A673 (cell line): ENCODE data around the gene ARCN1. TPM values are rescaled to one million over a fixed set of nuclear protein-coding genes. Genes with fewer than 3 reads are reported as not detected.

ENCODE experiments used
- BruUV-seq: library from RNA; stranded (reverse); fragments of 400-500 nt; replicated peaks from 2 replicates; lab custom pipeline; 2021; lab: Mats Ljungman, UMichigan
- CTCF ChIA-PET: fragments of 300-600 bp; sonication (Branson Sonifier 250); formaldehyde crosslinking; loops from one replicate; lab custom pipeline; 2022; ENCODE audit warnings: antibody characterized with exemption; lab: Charles Lee
- POLR2A ChIA-PET: fragments of 300-600 bp; sonication (Branson Sonifier 250); formaldehyde crosslinking; loops from one replicate; lab custom pipeline; 2022; ENCODE audit warnings: antibody characterized with exemption; ENCODE audit not compliant: low non-redundant PET; lab: Charles Lee
- DNase-seq: peaks from one replicate; pipeline ENCODE4 v3.0.0-alpha.2; 2015; ENCODE audit warnings: low spot score
- H3K27ac ChIP-seq: fragments of 200-600 bp; sonication (generic); 2 replicates; pipeline ENCODE4 v1.5.1; 2016; ENCODE audit warnings: mixed run types, low read depth, mild to moderate bottlenecking, mixed read lengths, antibody characterized with exemption, low read length; ENCODE audit not compliant: poor library complexity, severe bottlenecking
- H3K27me3 ChIP-seq: fragments of 200-600 bp; sonication (generic); replicated peaks from 2 replicates; pipeline ENCODE4 v1.6.1; 2017; ENCODE audit warnings: mixed run types, low read depth, mild to moderate bottlenecking, mixed read lengths, antibody characterized with exemption, low read length; ENCODE audit not compliant: insufficient read depth, poor library complexity
- H3K36me3 ChIP-seq: fragments of 200-600 bp; sonication (generic); 2 replicates; pipeline ENCODE4 v1.6.1; 2016; ENCODE audit warnings: mixed run types, mild to moderate bottlenecking, mixed read lengths, antibody characterized with exemption, low read length; ENCODE audit not compliant: insufficient read depth, poor library complexity, severe bottlenecking
- H3K4me1 ChIP-seq: fragments of 200-600 bp; sonication (generic); 2 replicates; pipeline ENCODE4 v1.6.1; 2017; ENCODE audit warnings: mixed run types, mild to moderate bottlenecking, mixed read lengths, antibody characterized with exemption, low read length; ENCODE audit not compliant: insufficient read depth, poor library complexity, severe bottlenecking
- H3K4me3 ChIP-seq: fragments of 200-600 bp; sonication (generic); 2 replicates; pipeline ENCODE4 v1.5.1; 2016; ENCODE audit warnings: low read depth, mixed run types, mild to moderate bottlenecking, mixed read lengths, low read length; ENCODE audit not compliant: poor library complexity, severe bottlenecking
- H3K9me3 ChIP-seq: fragments of 200-600 bp; sonication (generic); 2 replicates; pipeline ENCODE4 v1.6.1; 2016; ENCODE audit warnings: mixed run types, low read depth, mild to moderate bottlenecking, mixed read lengths, antibody characterized with exemption, low read length; ENCODE audit not compliant: poor library complexity, severe bottlenecking
- CTCF ChIP-seq: fragments of 300-800, 200-600 bp; sonication (generic); conservative IDR thresholded peaks from 2 replicates; pipeline ENCODE4 v1.5.1; 2017; ENCODE audit warnings: low read depth, mild to moderate bottlenecking, antibody characterized with exemption, low read length, moderate library complexity, mixed read lengths
- EZH2 ChIP-seq: fragments of 200-600 bp; sonication (generic); IDR thresholded peaks from 2 replicates; pipeline ENCODE4 v1.6.1; 2017; ENCODE audit warnings: borderline replicate concordance, low read depth, mild to moderate bottlenecking, mixed read lengths, antibody characterized with exemption, low read length; ENCODE audit not compliant: poor library complexity, severe bottlenecking
- intact Hi-C: fragments of 100-400 bp; cut with micrococcal nuclease; formaldehyde crosslinking; loops from one replicate; pipeline ENCODE4 v1.10.0; 2022; ENCODE audit not compliant: unreplicated experiment
- total RNA-seq: library from RNA; stranded (reverse); gene quantifications from 2 replicates; pipeline ENCODE4 v1.2.3, GENCODE V29; 2021

Gene ARCN1
- total RNA-seq, 1 experiment from 2014 or later = 220 TPM

- no peaks in the 10 kb centered on the region for H3K9me3 ChIP-seq
- H3K36me3 ChIP-seq = no peaks in the 10 kb centered on the region
- POLR2A ChIA-PET = interaction anchor here (0.6 kb wide), 1 partner anchor 17 kb away, joined by 3 read pairs; no protein-coding TSS in a partner anchor
- peak overlapping the region; percentile 77 for H3K27ac ChIP-seq
- no peaks in the 10 kb centered on the region for H3K27me3 ChIP-seq
- H3K4me1 ChIP-seq = peaks cover 54% of the 10 kb centered on the region
- TSS peak; percentile 36 for BruUV-seq
- DNase-seq = no peak
- intact Hi-C loops = no loop called here
- H3K4me3 ChIP-seq = peak overlapping the region; percentile 66
- CTCF ChIA-PET = interaction anchor here (3.0 kb wide), 1 partner anchor 11 kb away, joined by 10 read pairs; no protein-coding TSS in a partner anchor
- TF ChIP-seq CTCF (no peak), EZH2 (no peak)
Observed at GRCh38 chr11:118621784-118622375, 49.7 kb downstream of the ARCN1 start.

GRCh38 chr11:118622376-118623268 is 50.4 kb downstream of the ARCN1 start:
- BruUV-seq = no TSS peak
- CTCF ChIA-PET = no interaction called here
- peaks cover 54% of the 10 kb centered on the region for H3K4me1 ChIP-seq
- H3K36me3 ChIP-seq = peaks cover 4% of the 10 kb centered on the region
- peak; percentile 83 for DNase-seq
- TF ChIP-seq EZH2 (no peak), CTCF (no peak)
- peak overlapping the region; percentile 66 for H3K4me3 ChIP-seq
- POLR2A ChIA-PET = interaction anchor here (0.6 kb wide), 1 partner anchor 17 kb away, joined by 3 read pairs; no protein-coding TSS in a partner anchor
- no peaks in the 10 kb centered on the region for H3K27me3 ChIP-seq
- intact Hi-C loops = no loop called here
- no peaks in the 10 kb centered on the region for H3K9me3 ChIP-seq
- peak overlapping the region; percentile 39 for H3K27ac ChIP-seq

- H3K9me3 ChIP-seq = no peaks in the 10 kb centered on the region
- no TSS peak for BruUV-seq
- no peak for DNase-seq
- H3K27me3 ChIP-seq = no peaks in the 10 kb centered on the region
- H3K4me1 ChIP-seq = peaks cover 49% of the 10 kb centered on the region
- TF ChIP-seq EZH2 (no peak), CTCF (no peak)
- H3K36me3 ChIP-seq = peaks cover 10% of the 10 kb centered on the region
- intact Hi-C loops = no loop called here
- ChIA-PET CTCF (no interaction called here), POLR2A (no interaction called here)
- no peak overlapping the region for H3K4me3 ChIP-seq
- H3K27ac ChIP-seq = peak overlapping the region; percentile 39
Observed at GRCh38 chr11:118623269-118623655, 51.1 kb downstream of the ARCN1 start.
